Suprapubic skin (tissue), 4 donors: ENCODE data around the gene SORCS2.

ENCODE experiments used
- CTCF ChIP-seq, 2 donors: fragments of 200-600 bp in 1 of 2; fragments of 450-650 bp in 1 of 2; sonication (generic) in 1 of 2; IDR thresholded peaks; one replicate each; pipeline ENCODE4 v1.5.1; 2016 to 2019; ENCODE audit warnings: antibody characterized with exemption in 2 of 2, mild to moderate bottlenecking in 1 of 2, moderate library complexity in 1 of 2
- POLR2A ChIP-seq, 2 donors: fragments of 450-650 bp; IDR thresholded peaks; one replicate each; pipeline ENCODE4 v1.6.1; 2017; ENCODE audit warnings: antibody characterized with exemption in 2 of 2, mild to moderate bottlenecking in 2 of 2, moderate library complexity in 2 of 2
- POLR2AphosphoS5 ChIP-seq, 3 donors: sonication (generic); formaldehyde crosslinking; IDR thresholded peaks; one replicate each; pipeline ENCODE4 v1.6.1; 2017; ENCODE audit warnings: antibody characterized with exemption in 3 of 3

- TF ChIP-seq CTCF (IDR thresholded peaks at IDR 0.05) (no peak), POLR2A (IDR thresholded peaks at IDR 0.05) (no peak), POLR2AphosphoS5 (IDR thresholded peaks at IDR 0.05) (no peak)
These were observed 227.8 kb downstream of the SORCS2 start for GRCh38 chr4:7419961-7420660.
